ENCODE measurements around the gene ABI1.
A peak's percentile ranks its signal among the peaks of the same experiment; 100 is the strongest.

Gene ABI1

DNA sequence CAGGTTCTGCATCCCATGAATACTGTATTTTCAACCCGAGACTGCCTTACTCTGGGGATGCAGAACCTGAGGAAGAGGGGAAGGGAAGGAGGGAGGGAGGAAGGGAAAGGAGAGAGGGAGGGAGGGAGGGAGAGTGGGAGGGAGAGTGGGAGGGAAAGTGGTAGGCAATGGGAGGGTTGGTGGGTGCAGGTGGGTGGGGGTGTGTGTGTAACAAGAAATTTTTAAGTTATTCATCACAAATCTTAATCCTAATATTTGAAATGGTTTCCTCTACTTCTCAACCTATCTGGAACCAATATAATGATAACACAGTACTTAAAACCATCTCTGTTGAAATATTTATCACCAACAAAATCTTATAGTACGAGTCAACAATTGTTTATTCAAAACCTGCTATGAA lies 95.2 kb downstream of the ABI1 start:
- no peak for DNase-seq (ENCODE audit: low read depth)

DNA sequence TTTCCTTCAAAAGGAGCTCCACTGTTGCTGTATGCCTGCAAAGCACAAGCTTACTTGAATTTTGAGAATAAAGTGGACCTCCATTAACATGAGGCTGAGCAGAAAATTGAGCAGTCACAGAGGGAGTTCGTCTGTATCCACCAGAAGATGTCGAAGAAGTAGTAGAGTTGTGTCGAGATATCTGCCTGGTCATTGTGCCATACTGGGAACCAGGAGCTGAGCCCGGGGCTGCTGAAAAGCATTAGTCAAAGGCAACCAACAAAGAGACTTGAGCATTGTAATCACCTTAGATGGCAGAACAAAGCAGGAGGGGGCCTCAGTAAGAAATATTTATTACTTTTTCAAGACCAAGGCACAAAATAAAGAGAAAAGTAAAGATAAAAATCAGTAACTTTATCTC lies 101.8 kb downstream of the ABI1 start:
- no peak for DNase-seq (ENCODE audit: low read depth)

DNA sequence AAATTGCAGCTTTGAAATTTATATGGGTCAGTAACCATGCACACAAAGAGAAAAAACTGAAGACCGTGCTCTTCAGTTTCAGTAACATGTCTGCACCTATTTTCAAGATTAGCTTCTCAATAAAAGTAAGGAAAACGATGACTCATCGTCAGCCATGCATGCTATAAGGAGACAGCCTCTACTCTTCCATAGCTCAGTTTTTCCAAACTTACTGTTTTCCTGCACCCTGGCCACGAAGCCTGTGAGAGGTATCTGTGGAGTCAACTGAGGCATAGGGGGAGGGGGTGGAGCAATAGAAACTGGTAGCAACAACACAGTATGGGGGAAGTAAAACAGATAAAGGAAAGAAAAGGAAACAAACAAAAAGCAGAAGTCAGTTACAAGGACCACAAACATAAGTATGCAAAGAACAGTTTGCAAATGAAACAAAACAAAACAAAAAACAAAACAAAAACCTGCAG lies 105.3 kb downstream of the ABI1 start:
- DNase-seq (ENCODE audit: low read depth), result peak; percentile 68

DNA sequence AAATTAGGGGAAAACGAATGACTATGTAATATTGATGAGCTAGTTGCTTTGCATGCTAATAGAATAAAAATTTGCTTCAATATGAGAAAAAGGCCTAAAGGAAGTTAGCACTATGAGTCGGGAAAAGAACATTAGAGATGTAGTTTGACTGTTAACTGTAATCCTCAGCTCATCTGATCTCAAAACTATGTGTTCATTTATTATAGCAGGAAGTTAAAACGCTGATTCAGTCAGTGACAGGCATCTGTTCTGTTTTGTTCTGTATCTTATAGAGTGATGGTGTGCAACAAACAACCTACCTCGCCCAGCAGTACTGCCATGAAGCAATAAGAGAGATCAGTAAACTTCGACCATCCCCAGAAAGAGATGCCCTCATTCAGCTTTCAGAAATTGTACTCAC lies 114.7 kb downstream of the ABI1 start:
- DNase-seq (ENCODE audit: low read depth), result peak; percentile 21

DNA sequence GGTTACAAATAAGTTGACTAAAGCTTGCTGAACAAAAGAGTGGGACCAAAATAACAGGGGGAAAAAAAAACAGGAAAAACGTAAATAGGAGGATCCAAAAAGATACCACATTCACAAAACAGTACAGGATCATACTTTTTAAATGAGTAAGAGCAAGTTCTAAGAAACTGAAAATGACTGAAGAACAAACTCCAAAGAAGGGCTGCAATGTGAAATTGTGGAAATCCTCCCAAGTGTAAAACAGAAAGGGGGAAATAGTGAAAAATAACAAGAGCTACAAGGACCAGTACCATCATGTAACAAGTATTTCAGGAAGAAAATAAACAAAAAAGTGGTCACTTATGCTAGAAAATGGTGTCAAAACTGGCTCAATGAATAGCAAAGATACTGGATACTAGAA lies 116.9 kb downstream of the ABI1 start:
- DNase-seq (ENCODE audit: low read depth), result no peak

DNA sequence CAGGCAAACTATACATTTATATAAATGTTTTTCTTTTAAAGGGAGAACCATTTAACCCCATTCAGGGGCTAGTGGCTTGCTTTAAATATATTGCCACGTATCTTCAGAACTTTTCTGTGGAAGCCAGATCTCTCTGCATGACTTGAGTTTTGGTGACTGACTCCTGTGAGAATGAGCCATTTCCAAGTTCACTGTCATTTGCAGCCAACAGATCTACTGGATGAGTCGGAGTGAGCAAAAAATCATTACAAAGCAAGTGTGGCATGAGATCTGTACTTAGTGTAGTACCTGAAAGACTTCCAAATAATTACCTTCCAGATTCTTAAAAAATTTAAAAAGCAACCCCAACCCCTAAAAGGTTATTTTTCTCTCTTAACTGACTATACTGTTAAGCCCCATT lies 117.7 kb downstream of the ABI1 start:
- no peak for DNase-seq (ENCODE audit: low read depth)

DNA sequence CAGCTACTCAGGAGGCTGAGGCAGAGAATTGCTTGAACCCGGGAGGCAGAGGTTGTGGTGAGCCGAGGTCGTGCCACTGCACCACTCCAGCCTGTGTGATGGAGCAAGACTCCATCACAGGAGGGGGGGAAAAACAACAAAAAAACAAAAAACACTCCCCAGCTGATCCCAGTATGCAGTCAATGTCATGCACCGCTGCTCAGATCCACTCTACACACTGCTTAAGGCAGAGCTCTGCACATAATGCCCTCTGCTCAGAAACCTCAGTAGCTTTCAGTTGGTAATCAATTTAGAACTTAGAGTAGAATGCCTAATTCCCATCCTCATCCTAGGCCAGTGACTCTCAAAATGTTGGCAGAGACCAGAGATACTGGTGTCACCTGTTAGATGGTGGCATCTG lies 119.4 kb downstream of the ABI1 start:
- DNase-seq (ENCODE audit: low read depth), result no peak

DNA sequence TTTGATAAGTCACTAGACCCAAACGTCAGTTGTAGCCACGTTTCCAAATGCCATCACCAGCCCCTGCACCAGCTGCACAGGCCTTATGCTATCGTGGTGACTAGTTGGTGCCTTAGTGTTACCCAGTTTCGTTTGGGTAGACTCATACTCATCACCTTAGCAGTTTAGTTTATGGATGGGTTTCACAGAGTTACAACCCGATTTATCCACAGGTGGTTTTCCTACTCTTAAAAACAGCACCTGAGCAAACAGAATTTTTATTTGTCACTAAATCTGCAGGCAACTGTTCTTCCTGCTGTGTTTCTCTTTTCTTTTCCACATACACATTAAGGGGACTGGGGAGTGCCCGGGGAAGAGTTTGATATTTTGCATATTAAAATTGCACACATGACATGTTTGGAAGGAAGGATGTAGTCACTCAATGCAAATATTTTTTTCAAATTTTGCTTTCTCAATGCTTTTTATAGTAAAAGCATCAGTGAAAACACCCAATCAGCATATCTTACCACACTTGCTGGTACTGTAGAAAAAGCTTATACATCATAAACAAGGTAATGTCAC lies 121.6 kb downstream of the ABI1 start:
- no peak for DNase-seq (ENCODE audit: low read depth)

DNA sequence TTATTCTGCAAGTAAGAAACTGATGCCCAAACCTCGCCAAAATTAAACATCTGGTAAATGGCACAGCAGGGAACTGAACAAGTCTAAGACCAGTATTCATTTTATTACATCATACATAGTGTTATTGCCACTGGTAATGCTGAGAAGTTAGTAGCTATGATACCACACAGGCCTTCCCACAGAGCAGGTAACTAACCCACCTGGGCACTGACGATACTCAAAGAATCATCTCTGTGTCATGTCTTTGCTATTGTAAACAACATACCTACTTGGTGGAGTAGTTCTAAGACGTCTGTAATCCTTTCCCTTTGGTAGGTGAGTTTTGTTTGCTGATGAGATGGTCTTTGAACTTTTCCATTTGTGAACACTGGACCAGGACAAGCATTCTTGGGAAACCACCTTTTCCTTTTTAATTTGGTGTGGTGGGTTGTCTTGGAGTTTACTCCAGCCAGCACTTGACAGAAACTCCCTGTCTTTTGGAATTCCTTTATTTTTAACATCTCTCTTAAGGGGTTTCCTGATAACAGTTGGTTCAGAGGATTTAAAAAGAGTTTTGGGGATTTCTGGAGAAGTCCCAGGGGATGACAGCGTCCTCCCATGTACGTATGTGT lies 122.4 kb downstream of the ABI1 start:
- DNase-seq (ENCODE audit: low read depth), result no peak

DNA sequence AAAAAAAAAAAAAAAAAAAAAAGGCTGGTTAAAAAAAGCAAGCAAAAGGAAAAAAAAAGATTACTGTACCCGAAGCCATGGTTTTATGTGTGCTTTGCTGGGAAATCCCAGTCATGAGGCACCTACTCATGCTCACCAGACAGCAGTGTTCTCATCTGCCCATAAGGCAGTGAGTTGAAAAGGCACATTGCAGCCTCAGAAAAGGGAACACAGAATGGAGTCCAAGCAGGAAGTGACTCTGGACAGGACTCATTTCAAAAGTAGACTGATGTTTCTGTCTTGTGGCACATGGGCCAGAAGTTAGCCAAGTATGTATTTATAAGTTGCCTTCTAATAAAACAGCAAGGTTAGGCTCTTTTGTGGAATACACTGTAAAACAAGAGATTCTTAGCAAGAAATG lies 123.0 kb downstream of the ABI1 start:
- peak; percentile 58 for DNase-seq (ENCODE audit: low read depth)

DNA sequence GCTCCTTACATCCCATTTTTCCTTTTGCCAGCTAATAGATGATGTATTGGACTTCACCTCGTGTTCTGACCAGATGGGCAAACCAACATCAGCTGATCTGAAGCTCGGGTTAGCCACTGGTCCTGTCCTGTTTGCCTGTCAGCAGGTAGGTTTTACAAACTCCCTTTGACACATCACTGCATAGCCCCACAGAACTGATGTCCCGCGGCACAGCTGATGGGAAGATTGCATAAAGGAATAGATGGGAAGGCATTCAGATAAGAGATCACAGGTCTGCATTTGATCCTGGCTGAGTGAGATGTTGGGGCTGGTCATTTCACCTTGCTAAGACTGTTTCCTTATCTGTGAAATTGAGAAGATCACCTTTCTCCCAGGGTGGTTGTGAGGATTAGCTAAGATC lies 125.3 kb downstream of the ABI1 start:
- DNase-seq (ENCODE audit: low read depth), result no peak

DNA sequence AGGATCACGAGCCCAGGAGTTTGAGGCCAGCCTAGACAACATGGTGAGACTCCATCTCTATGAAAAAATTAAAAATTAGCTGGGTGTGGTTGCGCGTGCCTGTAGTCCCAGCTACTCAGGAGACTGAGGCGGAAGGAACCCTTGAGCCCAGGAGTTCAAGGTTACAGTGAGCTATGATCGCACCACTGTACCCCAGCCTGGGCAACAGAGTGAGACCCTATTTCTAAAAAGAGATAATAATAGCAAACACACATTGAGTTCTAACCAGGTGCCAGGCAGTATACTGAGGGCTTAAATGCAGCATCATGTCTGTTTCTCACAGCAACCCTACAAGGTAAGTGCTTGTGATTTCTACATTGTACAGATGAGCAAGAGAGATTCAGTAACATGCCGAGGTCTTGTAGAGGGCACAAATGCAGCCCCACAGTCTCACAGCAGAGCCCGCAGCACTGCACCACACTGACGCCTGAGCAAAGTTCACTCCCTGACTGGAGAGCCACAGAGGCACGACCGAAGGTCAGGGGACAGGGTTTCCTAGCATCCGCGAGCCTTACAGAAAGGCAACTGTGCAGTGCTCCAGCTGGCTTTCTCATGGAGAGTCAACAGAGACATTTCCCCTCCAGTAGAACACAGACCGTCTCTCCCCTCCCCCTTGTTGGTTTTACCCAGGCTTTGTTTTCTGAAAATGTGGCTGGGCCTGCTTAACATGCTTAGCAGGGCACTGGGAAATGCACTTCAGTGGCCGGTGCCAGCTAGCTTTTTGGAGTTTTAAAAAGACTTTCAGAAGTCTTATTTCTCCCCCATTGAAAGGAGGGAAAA lies 126.8 kb downstream of the ABI1 start:
- DNase-seq (ENCODE audit: low read depth), result no peak

DNA sequence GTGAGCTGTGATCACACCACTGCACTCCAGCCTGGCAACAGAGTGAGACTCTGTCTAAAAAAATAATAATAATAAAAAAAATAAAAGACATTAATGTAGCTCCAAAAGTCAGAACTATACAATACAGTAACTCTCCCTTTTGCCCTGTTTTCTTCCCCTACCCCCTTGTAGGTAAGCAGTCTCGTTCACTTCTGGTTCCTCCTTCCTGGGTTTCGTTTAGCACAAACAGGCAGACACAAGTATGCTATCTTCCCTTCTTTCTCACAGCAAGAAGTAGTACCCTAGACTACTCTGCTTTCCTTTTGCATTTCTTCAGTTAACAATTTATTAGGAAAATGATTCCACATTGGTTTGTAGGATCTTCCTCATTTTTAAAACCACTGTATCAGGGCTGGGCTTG lies 130.2 kb downstream of the ABI1 start:
- DNase-seq (ENCODE audit: low read depth), result no peak

DNA sequence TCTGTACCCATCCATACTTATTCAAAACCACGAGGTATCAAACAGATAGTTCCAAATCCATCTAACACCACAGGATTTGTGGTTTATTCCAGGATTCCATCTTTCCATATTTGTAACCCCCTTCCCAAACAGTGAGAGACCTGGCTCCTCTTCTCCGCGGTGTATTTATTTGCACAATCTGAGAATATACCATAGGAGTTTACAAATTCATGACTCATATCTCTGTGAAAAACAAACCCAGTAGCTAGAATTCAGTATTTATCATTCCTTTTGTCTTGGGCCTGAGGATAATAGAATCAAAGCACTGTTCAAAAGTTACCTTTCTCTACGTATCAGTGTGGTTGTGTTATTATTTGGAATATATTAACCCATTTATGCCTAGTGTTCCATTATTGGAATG lies 131.4 kb downstream of the ABI1 start:
- peak; percentile 10 for DNase-seq (ENCODE audit: low read depth)

DNA sequence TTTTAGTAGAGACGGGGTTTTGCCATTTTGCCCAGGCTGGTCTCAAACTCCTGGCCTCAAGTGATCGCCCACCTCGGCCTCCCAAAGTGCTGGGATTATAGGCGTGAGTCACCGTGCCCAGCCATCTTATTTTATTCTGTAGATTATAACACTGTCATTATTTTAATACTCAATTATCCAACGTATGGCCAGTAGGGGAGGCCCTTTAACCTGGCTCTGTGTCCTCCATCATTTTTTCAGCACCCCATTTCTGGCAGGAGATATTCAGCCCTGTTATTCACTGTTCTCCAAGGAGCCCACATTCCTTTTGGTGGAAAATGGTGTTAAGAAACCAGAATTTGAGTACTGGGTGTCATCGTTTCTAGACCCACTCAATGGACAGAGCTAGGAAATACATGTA lies 131.8 kb downstream of the ABI1 start:
- no peak for DNase-seq (ENCODE audit: low read depth)

DNA sequence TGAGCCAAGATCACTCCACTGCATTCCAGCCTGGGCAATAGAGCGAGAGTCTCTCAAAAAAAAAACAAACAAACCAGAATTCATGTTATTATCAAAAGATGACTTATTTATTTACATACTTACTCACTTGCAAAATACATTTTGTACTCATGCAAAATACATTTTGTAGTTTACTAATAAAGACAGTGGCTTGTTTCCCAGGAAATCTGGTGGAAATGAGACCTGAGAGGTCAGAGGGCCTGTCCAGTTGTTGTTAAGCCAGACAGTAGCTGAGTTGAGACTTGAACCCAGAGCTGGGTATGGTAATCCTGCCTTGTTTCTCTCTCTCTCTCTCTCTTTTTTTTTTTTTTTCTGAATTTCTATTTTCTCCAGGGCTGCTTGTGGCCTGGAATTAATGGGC lies 133.8 kb downstream of the ABI1 start:
- no peak for DNase-seq (ENCODE audit: low read depth)

DNA sequence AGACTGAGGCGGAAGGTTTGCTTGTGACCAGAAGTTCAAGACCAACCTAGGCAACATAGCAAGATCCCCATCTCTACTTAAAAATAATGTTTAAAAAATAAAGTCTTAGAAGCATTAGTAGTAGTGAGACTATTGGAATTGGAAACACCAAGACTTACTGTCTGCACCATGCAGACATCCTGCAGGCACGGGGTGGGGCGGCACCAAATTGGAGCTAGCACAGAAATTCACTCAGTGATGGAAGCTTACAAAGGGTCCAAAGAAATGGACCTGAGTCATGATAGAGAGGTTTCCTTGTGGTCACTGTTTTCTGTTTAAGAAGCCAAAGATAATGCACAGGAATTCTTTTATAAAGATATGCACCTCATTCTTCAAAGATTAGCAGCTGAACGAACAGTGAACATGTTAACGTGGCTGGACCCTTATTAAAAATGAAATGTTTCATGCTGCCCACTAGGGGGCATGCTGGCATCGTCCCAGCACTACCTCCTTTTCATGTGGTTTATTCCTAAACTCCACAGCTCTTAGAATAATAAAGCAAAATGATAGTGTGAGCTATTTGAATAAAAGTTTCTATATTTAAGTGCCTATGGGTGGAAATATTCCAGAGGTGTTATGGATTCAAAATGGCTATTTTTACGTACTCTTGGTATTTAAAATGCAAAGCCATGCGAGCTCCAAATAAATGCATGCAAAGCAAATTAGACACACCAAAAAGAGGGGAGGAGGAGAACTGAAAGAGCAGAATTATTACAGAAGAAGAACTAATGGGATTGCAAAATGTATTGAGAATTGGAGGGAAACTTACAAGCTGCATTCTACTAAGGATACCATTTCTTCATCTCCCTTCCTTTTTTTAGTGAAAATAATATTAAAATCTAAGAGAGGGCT lies 134.7 kb downstream of the ABI1 start:
- DNase-seq (ENCODE audit: low read depth), result peak; percentile 70

DNA sequence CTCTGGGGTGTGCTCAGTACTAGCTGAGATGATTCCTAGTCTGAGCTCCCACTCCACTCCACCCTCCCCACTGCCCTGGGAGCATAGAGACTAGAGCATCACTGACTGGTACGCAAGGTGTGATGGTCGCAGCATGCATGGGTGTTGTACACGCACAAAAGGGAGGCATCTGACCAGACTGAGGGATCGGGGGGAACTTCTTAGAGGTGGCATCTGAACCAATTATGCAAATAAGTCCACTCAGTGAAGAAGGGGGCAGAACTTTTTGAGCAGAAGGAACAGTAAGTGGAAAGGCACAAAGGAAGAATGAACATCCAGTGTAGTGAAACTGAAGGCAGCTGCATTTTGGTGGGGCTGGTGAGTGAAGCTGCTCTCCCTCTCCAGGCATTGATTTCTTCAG lies 137.7 kb downstream of the ABI1 start:
- no peak for DNase-seq (ENCODE audit: low read depth)

DNA sequence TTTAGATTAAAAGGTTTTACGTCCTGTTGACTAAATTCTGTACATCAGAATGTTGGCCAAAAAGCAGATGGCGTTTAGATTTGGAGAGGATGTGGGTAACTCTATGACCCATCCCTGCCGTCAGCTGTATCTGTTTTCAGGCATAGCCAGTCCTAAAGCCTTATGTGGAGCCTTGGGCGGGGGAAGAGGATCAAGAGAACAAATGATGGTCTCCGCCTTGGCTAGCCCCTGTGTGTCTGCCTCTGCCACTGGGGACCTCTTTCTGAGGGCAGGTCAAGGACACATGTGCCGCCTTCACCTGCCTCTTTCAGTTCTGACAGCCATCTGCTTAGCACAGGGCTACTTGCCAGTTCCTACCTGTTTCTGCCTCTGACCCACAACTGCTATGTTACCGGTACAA lies 139.2 kb downstream of the ABI1 start:
- DNase-seq (ENCODE audit: low read depth), result no peak

DNA sequence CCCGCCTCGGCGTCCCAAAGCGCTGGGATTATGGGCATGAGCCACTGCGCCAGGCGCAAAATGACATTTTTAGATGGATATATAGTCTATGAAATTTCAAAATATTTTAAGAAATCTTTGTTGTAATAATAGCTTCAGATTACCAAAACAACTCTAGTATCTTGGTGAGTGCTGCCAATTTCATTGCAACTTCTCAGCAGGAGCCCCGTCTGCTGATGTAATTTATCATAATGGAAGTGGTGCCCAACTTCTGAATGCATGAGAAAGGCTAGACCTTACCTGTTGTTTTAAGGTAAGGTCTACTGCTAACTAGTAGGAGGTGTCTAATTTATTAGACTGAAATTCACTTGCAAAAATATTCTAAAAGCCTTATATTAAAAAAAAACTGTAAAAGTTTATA lies 143.3 kb downstream of the ABI1 start:
- no peak for DNase-seq (ENCODE audit: low read depth)

DNA sequence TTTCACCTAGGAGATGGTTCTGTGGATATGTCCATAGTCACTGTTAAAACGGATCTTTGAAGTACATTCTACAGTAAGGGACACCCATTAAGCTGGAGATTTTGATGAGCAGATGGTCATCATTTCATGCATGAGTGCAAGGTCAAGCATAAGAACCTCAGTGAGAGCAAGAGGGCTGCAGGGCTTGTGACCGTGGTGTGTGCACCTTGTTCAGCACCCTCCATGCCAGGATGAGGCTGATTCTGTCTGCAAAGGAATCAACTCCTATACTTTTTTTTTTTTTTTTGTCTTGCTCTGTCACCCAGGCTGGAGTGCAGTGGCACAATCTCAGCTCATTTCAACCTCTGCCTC lies 145.6 kb downstream of the ABI1 start:
- DNase-seq (ENCODE audit: low read depth), result no peak

DNA sequence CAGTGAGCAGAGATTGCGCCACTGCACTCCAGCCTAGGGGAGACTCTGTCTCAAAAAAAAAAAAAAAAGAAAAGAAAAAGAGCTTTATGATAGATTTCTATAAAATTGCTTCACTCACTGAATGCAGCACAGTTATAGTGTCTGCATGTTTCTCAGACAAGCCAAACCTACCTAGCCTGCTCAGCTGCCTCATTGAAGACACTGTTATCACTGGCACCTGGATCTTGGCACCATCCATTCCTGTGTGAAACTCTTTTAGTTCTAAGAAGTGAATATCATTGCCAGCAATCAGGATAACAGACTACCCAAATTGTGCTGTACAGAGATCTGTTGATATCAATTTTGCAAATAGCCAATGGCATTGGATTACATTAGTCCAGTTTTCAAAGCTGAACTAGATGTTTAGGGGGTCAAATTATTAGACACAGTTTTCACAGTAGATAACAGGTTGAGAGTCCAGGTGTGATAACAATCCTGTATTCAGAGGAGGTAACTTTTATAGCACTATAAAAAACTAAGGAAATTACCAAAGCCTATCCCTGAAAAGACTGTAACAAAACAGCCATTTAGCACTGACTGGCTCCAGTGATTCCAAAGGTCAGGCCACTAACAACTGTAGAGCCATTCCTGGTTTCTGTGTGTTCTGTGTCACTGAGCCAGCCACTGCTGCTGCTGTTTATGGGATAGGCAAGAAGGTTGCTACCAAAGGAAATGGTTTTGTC lies 146.2 kb downstream of the ABI1 start:
- no peak for DNase-seq (ENCODE audit: low read depth)
